GM19035 (cell line): ENCODE measurements around the gene LRRC19.

Source experiments
- ATAC-seq: cut with Tn5 transposase; IDR thresholded peaks from one replicate; pipeline ENCODE4 v1.9.1; 2021; ENCODE audit not compliant: unreplicated experiment

The LRRC19 gene

DNA sequence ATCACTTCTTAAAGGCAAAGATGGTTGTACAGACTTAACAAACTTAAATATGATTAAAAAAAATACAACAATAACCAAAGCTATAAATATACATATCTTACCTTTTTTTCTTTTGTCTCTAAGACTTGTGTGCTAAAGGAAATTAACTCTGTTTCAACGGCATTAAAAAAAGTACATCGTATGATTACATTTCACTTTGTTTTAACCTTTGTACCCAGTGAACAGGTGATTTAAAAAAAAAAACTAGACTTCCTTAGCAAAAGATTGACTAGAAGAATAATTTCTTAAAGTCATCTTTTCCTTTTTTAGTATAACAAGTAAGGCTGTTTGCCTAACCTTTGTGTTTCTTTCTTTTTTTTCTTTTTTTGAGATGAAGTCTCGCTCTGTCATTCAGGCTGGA is at the start of gene LRRC19:
Gene LRRC19, minus strand, starts transcription at position 182 of the 400 bp plus-strand sequence. CDS start 5,978 bp downstream, outside the sequence.
- ATAC-seq, result no peak

DNA sequence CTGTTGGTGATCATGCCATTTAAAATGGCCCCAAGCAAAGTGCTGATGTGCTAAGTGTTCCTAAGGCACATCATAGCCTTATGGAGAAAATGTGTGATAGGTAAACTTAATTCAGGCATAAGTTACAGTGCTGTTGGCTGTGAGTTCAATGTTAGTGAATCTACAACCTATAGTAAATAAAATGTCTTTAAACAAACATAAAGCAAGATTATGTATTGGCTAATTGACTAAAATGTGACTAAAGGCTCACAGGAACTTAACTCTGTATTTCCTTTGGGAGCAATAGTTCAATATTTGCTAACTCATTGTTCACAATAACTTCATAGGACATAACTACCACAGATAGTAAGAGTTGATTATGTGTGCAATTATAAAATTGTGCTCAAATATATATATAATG is 49.4 kb upstream of the LRRC19 start:
- no peak for ATAC-seq

DNA sequence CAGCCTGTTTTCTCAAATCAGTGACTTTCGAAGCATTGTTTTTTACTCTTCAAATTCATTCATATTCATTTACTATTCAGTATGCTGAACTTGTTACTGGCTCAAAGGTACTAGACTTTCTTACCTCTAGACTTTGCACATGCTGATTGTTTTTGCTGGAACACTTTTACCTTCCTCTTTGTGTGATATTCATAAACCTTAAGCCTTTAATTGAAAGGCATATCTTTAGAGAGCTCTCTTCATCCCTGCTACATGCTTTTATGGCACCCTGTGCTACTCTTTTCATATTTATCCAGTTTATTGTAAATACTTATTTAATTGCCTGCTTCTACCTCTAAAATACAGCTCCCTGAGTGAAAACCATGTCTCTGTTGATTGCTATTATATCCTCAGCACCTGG is 48.7 kb upstream of the LRRC19 start:
- ATAC-seq, result no peak

- ATAC-seq, result no peak
Measured at GRCh38 chr9:27053369-27054022, 48.0 kb upstream of the LRRC19 start.

GRCh38 chr9:27047136-27047535 is 41.7 kb upstream of the LRRC19 start:
- no peak for ATAC-seq

DNA sequence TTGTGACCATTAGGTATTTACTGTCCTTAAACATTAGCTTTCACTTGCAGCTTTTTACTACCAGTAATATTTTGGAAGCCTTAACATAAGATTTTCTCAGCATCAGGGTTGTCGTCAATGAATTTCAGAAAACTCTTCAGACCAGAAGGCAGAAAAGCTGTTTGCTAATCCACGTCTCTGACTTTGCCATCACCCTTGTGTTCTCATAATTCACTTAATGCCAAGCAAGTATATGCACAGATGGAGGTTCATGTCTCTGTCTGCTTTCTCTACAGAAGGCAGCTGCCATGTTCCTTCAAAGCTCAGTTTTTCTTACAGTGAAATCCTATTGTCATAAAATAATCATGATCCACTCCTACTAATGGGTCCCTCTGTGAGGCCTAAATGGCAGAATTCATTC is 37.7 kb upstream of the LRRC19 start:
- ATAC-seq, result no peak

DNA sequence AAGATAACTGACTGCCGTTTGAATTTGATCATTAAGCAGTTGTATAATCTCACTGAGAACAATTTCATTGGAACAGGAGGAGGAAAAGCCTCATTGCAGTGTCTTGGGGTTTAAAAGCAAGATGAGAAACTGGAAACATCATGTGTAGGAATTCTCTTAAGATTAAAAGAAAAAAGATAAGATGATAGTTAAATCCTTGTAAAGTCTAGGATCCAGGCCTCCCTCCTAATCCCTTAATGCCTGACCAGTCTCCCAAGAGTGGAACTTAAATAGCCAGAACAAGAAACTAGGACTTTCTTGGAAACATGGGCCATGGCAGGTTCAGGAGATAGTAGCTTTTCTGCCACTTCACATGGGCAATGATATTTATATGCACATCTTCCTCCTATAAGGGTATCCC is 37.0 kb upstream of the LRRC19 start:
- no peak for ATAC-seq

GRCh38 chr9:27041746-27042145 is 36.3 kb upstream of the LRRC19 start:
- no peak for ATAC-seq

DNA sequence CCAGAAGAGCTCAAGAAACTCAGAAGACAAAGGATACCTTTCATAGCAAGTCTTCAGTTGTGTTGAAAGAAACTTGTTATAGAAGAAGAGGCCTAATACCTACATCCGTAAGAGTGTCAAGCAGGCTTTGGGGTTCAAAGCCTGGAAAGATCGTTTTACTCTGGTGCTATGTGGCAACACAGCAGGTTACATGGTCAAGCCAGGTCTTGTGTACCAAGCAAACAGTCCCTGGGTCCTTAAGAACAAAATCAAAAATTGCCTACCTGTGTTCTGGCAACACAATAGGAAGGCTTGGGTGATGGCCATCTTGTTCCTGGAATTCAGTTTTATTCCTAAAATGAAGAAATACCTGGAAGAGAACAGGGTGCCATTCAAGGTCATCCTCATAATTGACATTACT is 32.0 kb upstream of the LRRC19 start:
- no peak for ATAC-seq

DNA sequence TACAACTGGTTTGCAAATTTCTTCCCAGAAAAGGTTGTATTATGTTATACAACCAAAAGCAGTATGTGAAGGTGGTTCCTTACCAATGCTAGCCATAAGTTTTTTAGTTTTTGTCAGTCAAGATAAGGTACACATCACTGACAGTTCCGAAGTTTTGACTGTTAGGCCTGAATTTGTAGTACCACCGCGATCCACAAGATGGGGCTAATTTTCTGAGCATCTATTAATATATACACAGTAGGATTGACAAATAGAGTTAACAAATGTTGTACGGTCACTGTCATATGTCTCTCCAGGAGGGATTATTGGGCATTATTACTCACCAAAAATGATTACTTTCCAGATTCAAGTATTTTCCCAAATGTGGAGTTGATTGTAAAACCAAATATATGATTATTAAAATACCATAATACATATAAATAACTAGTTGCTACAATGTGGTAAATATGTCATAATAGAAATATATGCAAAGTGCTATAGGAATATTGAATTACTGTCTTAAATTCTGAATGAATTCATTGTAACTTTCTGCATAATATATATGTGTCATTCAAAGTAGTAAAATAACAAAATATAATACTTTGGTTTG is 28.4 kb upstream of the LRRC19 start:
- peak; percentile 86 for ATAC-seq

GRCh38 chr9:27029186-27029585 is 23.7 kb upstream of the LRRC19 start:
- no peak for ATAC-seq

GRCh38 chr9:27022920-27023319 is 17.4 kb upstream of the LRRC19 start:
- no peak for ATAC-seq

- ATAC-seq, result no peak
Measured at GRCh38 chr9:27019589-27019988, 14.1 kb upstream of the LRRC19 start.

DNA sequence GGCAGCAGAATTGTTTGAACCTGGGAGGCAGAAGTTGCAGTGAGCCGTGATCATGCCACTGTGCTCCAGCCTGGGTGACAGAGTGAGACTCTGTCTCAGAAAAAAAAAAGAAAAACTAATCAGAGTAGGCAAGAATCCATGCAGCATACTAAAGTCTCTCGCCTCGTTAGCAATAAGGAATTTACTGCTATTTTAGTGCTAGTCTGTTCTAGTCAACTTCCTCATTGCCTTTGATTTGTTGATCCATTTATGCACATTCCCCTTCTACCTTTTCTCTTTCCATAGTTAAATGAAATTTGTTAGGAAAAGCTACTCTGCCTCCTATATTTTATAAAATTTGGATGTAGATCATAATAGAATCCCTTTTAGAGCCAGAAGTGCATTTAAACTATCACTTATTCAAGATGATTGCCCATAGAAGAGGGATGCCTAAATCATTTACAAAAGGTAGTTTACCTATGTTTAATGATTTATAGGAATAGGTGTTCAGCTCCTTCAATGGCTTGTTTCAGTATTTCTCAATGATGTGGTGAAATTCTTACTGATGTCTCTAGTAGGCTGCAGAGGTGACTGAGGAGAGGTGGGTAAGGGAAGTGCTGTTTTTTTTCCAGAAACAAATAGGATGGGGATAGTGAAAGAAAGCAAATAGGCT is 1.9 kb downstream of the LRRC19 start:
- no peak for ATAC-seq

DNA sequence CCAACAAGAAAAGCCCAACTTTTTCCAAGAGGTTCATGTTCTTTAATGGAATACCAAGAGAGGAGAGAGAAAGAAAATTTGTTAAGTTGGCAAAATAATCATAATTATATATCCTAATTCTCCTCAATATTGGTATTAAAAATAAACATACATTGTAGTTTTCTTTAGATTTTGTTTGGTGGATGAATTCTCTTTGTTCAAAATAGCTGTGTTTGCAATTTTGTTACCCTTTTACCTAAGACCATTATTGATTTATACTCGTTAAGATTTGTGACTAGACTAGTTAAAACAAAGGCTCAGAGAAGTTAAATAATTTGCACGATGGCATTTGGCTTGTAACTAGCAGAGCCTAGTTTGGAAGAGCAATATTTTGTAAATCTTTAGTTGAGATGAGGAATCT is 9.7 kb downstream of the LRRC19 start:
- no peak for ATAC-seq

DNA sequence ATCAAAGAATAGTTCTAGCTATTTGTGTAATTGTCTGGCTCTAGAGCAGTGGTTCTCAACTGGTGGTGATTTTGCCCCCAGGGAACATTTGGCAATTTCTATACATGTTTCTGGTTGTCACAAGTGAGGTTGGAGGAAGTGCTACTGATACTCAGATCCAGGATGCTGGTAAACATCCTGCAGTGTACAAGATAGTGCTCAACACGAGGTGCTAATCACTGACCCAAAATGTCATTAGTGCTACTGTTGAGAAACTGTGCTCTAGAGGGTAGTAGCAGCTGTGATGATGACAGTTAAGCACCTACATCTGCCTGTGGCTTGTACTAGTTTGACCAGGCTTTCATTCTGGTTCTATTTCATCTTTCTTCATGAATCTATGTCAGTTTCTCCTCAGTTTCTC is 22.1 kb downstream of the LRRC19 start:
- ATAC-seq, result peak; percentile 50

DNA sequence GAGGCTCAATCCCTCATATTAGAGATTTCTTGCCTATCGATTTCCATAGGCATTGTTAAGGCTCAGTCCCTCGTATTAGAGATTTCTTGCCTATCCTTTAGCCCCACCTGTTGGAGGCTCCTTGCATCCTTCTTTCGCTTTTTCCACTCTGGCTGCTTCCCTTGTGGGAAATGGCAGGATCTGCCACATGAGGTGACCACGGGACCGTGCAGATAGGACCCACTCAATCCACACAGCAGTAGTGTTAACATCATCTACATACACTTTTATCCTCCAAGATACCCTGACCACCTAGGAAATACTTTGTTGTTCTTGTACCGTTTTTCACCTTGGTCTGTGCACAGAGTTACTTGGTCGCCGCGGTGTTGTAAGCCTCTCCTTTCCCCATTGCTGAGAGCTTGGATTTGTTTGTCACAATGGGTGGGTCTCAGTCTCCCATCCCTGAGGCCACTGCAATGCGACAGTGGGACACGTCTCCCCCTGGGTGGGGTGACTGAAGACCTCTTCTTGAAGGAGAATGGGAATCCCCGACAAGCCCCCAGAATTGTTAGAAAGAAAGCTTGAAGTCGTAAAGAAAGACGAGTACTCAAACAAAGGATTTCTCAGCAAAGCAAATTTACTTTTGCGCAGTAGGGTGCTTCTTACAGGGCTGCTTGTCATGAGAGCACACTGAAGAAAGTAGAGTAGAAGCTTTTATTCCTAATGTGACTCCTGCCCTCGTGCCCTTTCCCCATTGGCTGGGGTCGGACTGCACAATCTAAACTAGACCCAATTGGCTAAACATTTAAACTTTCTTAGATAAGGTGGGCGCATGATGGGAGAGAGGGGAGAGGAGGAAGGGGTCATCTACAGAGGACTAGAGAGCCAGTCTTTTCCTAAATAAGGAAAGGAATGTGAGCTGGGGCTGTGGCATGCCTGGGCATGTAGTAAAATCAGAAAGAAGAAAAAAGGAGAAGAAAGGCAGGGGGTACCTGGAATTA is 29.5 kb downstream of the LRRC19 start:
- no peak for ATAC-seq

DNA sequence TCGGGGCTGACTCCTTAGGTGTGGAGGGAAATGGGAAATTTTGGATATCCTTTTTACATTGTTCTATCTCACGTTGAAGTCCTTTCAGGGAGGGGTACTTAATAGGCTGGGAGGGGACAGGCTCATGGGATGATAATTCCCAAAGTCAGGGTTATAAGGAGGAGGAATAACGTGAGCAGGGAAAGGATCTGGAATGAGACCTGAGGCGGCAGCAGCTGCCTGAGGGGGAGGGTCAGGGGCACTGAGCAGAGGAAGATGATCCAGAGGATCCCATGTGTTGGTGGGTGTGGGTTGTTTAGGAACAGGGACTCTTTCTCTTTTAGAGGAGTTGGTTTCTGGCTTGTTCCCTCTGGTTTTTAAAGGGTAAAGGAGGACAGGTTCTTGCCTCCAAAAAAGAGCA is 30.5 kb downstream of the LRRC19 start:
- ATAC-seq, result no peak

DNA sequence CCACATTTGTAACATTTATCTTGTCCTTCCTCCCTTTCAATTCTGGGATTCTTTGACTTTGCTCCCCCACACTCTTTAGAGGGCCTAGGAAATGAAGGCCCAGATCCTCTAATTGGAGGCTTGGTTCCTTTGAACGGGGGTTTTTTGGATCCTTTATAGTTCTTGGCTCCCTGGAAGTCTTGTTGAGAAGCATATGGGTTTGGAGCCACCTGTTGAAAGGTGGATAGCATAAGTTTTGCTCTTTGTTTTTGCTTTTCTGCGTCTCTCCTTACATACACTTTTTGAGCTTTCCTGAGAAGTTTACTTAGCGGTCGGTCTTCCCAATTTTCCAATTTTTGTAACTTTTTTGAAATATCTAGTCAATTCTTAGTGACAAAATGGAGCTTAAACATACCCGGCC is 31.5 kb downstream of the LRRC19 start:
- no peak for ATAC-seq

DNA sequence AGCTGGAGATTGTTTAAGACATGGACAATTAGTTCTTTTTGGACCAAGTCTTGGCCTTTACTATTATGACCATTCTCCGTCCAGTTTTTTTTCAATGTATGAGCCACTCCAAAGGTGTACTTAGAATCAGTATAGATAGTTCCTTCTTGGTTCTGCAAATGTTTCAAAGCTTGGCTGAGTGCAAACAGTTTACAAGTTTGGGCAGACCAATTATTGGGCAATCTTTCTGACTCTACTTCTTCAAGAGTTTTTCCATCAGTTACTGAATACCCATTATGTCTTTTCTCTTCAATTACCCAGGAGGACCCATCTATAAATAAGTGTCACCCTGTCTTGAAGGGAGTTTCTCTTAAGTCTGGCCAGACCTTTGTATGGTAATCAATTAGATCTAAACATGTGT is 33.8 kb downstream of the LRRC19 start:
- no peak for ATAC-seq

- no peak for ATAC-seq
Measured at GRCh38 chr9:26956860-26957233, 48.6 kb downstream of the LRRC19 start.
